Gastrocnemius medialis (tissue), 4 donors: Measurements from ENCODE around the gene TUBGCP3.

Experiments used
- POLR2A ChIP-seq, 2 donors: fragments of 450-650 bp; IDR thresholded peaks; one replicate each; pipeline ENCODE4 v1.6.1; 2017; ENCODE audit warnings: antibody characterized with exemption in 2 of 2, mild to moderate bottlenecking in 2 of 2, moderate library complexity in 2 of 2
- TF ChIP-seq, protein P1 (sequence below), 5 experiments: fragments of 450-650 bp in 3 of 5; fragments of 200-600 bp in 2 of 5; sonication (generic) in 2 of 5; IDR thresholded peaks in 4 of 5; conservative IDR thresholded peaks in 1 of 5; 1 replicate in 4 of 5; 2 replicates in 1 of 5; pipeline ENCODE4 v1.5.1; 2016 to 2019; ENCODE audit warnings: antibody characterized with exemption in 5 of 5, mild to moderate bottlenecking in 3 of 5, moderate library complexity in 3 of 5

GRCh38 chr13:112447306-112447705 is 140.6 kb downstream of the TUBGCP3 start:
- TF ChIP-seq, protein P1, sequence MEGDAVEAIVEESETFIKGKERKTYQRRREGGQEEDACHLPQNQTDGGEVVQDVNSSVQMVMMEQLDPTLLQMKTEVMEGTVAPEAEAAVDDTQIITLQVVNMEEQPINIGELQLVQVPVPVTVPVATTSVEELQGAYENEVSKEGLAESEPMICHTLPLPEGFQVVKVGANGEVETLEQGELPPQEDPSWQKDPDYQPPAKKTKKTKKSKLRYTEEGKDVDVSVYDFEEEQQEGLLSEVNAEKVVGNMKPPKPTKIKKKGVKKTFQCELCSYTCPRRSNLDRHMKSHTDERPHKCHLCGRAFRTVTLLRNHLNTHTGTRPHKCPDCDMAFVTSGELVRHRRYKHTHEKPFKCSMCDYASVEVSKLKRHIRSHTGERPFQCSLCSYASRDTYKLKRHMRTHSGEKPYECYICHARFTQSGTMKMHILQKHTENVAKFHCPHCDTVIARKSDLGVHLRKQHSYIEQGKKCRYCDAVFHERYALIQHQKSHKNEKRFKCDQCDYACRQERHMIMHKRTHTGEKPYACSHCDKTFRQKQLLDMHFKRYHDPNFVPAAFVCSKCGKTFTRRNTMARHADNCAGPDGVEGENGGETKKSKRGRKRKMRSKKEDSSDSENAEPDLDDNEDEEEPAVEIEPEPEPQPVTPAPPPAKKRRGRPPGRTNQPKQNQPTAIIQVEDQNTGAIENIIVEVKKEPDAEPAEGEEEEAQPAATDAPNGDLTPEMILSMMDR (IDR thresholded peaks at IDR 0.05 in 4 of 5, conservative IDR thresholded peaks at IDR 0.05 in 1 of 5) = no peak
- no peak for TF ChIP-seq POLR2A (IDR thresholded peaks at IDR 0.05)
